OCI-LY1 (cell line): ENCODE results near the gene SH3PXD2A.
A peak's percentile ranks its signal among the peaks of the same experiment; 100 is the strongest.
"Not testable (repeated sequence)": the region's sequence is repeated elsewhere in the genome, so short reads cannot be mapped to it uniquely, and the experiment has no call there.

Experiments
- H2AFZ ChIP-seq: fragments of 200-600 bp; sonication (generic), shearing (Covaris generic); 2 replicates; pipeline ENCODE4 v1.6.0; 2014; ENCODE audit warnings: antibody characterized with exemption, mild to moderate bottlenecking, low read length
- H3F3A ChIP-seq: fragments of 200-600 bp; sonication (generic), shearing (Covaris generic); 2 replicates; pipeline ENCODE4 v1.6.0; 2014; ENCODE audit warnings: mild to moderate bottlenecking, antibody characterized with exemption, low read length, moderate library complexity; ENCODE audit not compliant: insufficient read depth
- H3K27ac ChIP-seq: fragments of 200-600 bp; sonication (generic); 2 replicates; pipeline ENCODE4 v1.5.1; 2014; ENCODE audit warnings: low read length, mixed run types, mild to moderate bottlenecking, low read depth; ENCODE audit not compliant: poor library complexity, severe bottlenecking
- H3K27me3 ChIP-seq: fragments of 200-600 bp; sonication (generic); 2 replicates; pipeline ENCODE4 v1.6.0; 2014; ENCODE audit warnings: antibody characterized with exemption, mild to moderate bottlenecking, low read length, moderate library complexity; ENCODE audit not compliant: insufficient read depth
- H3K36me3 ChIP-seq: fragments of 200-600 bp; sonication (generic); 2 replicates; pipeline ENCODE4 v1.6.1; 2014; ENCODE audit warnings: mild to moderate bottlenecking, antibody characterized with exemption, low read length, moderate library complexity, mixed read lengths; ENCODE audit not compliant: insufficient read depth
- H3K4me1 ChIP-seq: fragments of 200-600 bp; sonication (generic); 2 replicates; pipeline ENCODE4 v1.5.1; 2014; ENCODE audit warnings: mild to moderate bottlenecking, low read length, moderate library complexity; ENCODE audit not compliant: insufficient read depth, severe bottlenecking
- H3K4me2 ChIP-seq: fragments of 200-600 bp; sonication (generic), shearing (Covaris generic); 2 replicates; pipeline ENCODE4 v1.6.1; 2014; ENCODE audit warnings: low read length
- H3K4me3 ChIP-seq: fragments of 200-600 bp; sonication (generic); 2 replicates; pipeline ENCODE4 v1.5.1; 2014; ENCODE audit warnings: low read length, low read depth, mild to moderate bottlenecking, mixed read lengths; ENCODE audit not compliant: poor library complexity, severe bottlenecking
- H3K79me2 ChIP-seq: fragments of 200-600 bp; shearing (Covaris generic); 2 replicates; pipeline ENCODE4 v1.6.1; 2016; ENCODE audit warnings: mixed run types, low read length, mixed read lengths; ENCODE audit not compliant: insufficient read depth
- H3K9ac ChIP-seq: fragments of 200-600 bp; sonication (generic), shearing (Covaris generic); 2 replicates; pipeline ENCODE4 v1.6.1; 2014; ENCODE audit warnings: mild to moderate bottlenecking, low read length, mixed read lengths
- H3K9me2 ChIP-seq: fragments of 200-600 bp; sonication (generic), shearing (Covaris generic); 2 replicates; pipeline ENCODE4 v1.6.1; 2014; ENCODE audit warnings: low read depth, mild to moderate bottlenecking, low read length, mixed read lengths
- H3K9me3 ChIP-seq: fragments of 200-600 bp; shearing (Covaris generic); 2 replicates; pipeline ENCODE4 v1.6.1; 2014; ENCODE audit warnings: low read length, mixed read lengths
- H4K20me1 ChIP-seq: fragments of 200-600 bp; sonication (generic), shearing (Covaris generic); 2 replicates; pipeline ENCODE4 v1.6.0; 2016; ENCODE audit warnings: mild to moderate bottlenecking, low read length; ENCODE audit not compliant: insufficient read depth
- CTCF ChIP-seq: fragments of 200-600 bp; sonication (generic), shearing (Covaris generic); IDR thresholded peaks from 2 replicates; pipeline ENCODE4 v1.5.1; 2017; ENCODE audit warnings: mild to moderate bottlenecking, antibody characterized with exemption, low read length, moderate library complexity, mixed read lengths
- EZH2 ChIP-seq: fragments of 200-600 bp; sonication (generic), shearing (Covaris generic); IDR thresholded peaks from 2 replicates; pipeline ENCODE4 v1.8.0; 2017; ENCODE audit warnings: borderline replicate concordance, mixed run types, mild to moderate bottlenecking, antibody characterized with exemption, low read length, moderate library complexity, mixed read lengths

SH3PXD2A gene

GRCh38 chr10:103778358-103779139 lies 76.8 kb downstream of the SH3PXD2A start:
- H4K20me1 ChIP-seq, result no peaks in the 10 kb centered on the region
- no peaks in the 10 kb centered on the region for H3F3A ChIP-seq
- no peaks in the 10 kb centered on the region for H3K4me1 ChIP-seq
- no peaks in the 10 kb centered on the region for H3K79me2 ChIP-seq
- no peak overlapping the region for H3K4me3 ChIP-seq
- no peak overlapping the region for H3K4me2 ChIP-seq
- H3K9me2 ChIP-seq, result no peaks in the 10 kb centered on the region
- no peaks in the 10 kb centered on the region for H3K9me3 ChIP-seq
- TF ChIP-seq CTCF (peak; percentile 47), EZH2 (no peak)
- no peak overlapping the region for H3K9ac ChIP-seq
- H3K27me3 ChIP-seq, result peaks cover 18% of the 10 kb centered on the region; the same call in 1 of the 2 replicates
- no peak overlapping the region for H3K27ac ChIP-seq
- no peaks in the 10 kb centered on the region; the same call in 1 of the 2 replicates for H3K36me3 ChIP-seq
- no peak overlapping the region for H2AFZ ChIP-seq

GRCh38 chr10:103776878-103777591 lies 78.3 kb downstream of the SH3PXD2A start:
- no peak overlapping the region for H3K9ac ChIP-seq
- no peaks in the 10 kb centered on the region for H3K9me3 ChIP-seq
- H3K9me2 ChIP-seq, result no peaks in the 10 kb centered on the region
- no peak overlapping the region for H3K4me2 ChIP-seq
- H3K79me2 ChIP-seq, result no peaks in the 10 kb centered on the region
- peaks cover 10% of the 10 kb centered on the region for H3K4me1 ChIP-seq
- no peak overlapping the region for H3K27ac ChIP-seq
- H3K36me3 ChIP-seq, result no peaks in the 10 kb centered on the region; the same call in 1 of the 2 replicates
- H3K27me3 ChIP-seq, result peaks cover 17% of the 10 kb centered on the region; the same call in 1 of the 2 replicates
- no peaks in the 10 kb centered on the region for H4K20me1 ChIP-seq
- no peak overlapping the region for H3K4me3 ChIP-seq
- H3F3A ChIP-seq, result no peaks in the 10 kb centered on the region
- no peak for TF ChIP-seq CTCF
- no peak for TF ChIP-seq EZH2
- H2AFZ ChIP-seq, result no peak overlapping the region

- no peaks in the 10 kb centered on the region for H3K9me2 ChIP-seq
- H2AFZ ChIP-seq, result no peak overlapping the region
- no peak overlapping the region for H3K4me2 ChIP-seq
- H3K4me3 ChIP-seq, result no peak overlapping the region
- H3K4me1 ChIP-seq, result peaks cover 23% of the 10 kb centered on the region
- H3K27me3 ChIP-seq, result peaks cover 6% of the 10 kb centered on the region; the same call in 1 of the 2 replicates
- H3F3A ChIP-seq, result no peaks in the 10 kb centered on the region
- no peaks in the 10 kb centered on the region for H3K9me3 ChIP-seq
- H3K79me2 ChIP-seq, result no peaks in the 10 kb centered on the region
- no peaks in the 10 kb centered on the region for H3K36me3 ChIP-seq
- H4K20me1 ChIP-seq, result no peaks in the 10 kb centered on the region
- no peak overlapping the region for H3K27ac ChIP-seq
- TF ChIP-seq CTCF (no peak), EZH2 (no peak)
- H3K9ac ChIP-seq, result no peak overlapping the region
Measured at GRCh38 chr10:103775776-103776175, 79.6 kb downstream of the SH3PXD2A start.

- peak overlapping the region; percentile 57 for H3K4me3 ChIP-seq
- H2AFZ ChIP-seq, result 0 out of 2 replicates have a peak overlapping the region, but pooled peaks have one; percentile 9
- H3K27ac ChIP-seq, result not testable (repeated sequence)
Measured at GRCh38 chr10:103772846-103773245, 82.5 kb downstream of the SH3PXD2A start.

More at GRCh38 chr10:103772846-103773245, 82.5 kb downstream of the SH3PXD2A start:
- Histone ChIP-seq H3K4me2 (peak overlapping the region; percentile 74), H3K4me1 (peaks cover 27% of the 10 kb centered on the region), H3K9ac (peak overlapping the region; percentile 51; the same call in 1 of the 2 replicates)
- H3K36me3 ChIP-seq, H3K9me3 ChIP-seq, H3K27me3 ChIP-seq, H4K20me1 ChIP-seq, H3K9me2 ChIP-seq, H3F3A ChIP-seq, H3K79me2 ChIP-seq: not testable (repeated sequence)
